ENCODE results near the gene SEMA4G. TPM values are rescaled to one million over a fixed set of nuclear protein-coding genes. Genes with fewer than 3 reads are reported as not detected.

Gene SEMA4G
- total and polyA plus RNA-seq, 2 of the 13 experiments (the other 11 are each of a cell fraction or from before 2014, with no cell fraction given): 46.2 to 207 TPM

DNA sequence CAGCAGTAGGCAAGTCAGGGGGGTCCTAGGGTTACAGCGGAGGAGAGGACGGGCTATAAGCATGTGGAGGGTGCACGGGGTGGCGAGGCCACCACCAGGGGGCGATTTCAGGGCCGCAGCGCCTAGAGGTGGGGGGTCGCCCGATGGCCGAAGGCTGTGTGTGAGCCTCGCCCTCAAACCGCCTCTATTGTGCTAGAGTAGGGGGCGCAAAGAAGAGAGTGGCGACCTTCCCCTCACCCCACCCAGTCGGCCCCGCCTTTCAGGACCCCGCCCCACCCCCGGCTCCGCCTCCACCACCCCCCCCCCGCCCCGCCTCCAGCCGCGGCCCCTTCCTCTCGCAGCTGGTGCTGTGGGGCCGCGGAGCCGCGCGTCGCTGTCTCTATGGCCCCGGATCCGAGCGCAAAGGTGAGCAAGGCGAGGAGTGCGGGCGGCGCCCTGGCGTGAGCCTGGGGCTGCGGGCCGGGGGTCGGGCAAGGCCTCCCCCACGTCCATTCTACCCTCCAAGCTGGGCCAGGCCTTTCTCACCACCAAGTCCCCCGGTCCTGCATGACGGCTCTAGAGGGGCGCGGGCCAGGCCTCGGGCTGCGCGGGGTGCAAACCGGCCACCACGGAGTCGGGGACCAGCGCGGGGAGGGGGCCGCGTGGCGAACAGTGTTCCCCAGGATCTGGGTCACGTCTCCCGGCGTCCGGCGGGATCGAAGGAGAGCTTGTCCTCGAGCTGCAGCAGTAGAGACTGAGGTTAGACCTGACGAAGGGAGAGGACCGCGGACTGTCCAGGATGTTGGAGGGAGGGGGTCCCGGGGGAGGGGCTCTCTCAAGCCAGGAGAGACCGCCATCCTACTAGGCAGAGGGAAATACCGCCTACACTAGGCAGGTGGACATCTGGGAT lies at the start of gene SEMA4G (continued):
- TF ChIP-seq, protein P1, sequence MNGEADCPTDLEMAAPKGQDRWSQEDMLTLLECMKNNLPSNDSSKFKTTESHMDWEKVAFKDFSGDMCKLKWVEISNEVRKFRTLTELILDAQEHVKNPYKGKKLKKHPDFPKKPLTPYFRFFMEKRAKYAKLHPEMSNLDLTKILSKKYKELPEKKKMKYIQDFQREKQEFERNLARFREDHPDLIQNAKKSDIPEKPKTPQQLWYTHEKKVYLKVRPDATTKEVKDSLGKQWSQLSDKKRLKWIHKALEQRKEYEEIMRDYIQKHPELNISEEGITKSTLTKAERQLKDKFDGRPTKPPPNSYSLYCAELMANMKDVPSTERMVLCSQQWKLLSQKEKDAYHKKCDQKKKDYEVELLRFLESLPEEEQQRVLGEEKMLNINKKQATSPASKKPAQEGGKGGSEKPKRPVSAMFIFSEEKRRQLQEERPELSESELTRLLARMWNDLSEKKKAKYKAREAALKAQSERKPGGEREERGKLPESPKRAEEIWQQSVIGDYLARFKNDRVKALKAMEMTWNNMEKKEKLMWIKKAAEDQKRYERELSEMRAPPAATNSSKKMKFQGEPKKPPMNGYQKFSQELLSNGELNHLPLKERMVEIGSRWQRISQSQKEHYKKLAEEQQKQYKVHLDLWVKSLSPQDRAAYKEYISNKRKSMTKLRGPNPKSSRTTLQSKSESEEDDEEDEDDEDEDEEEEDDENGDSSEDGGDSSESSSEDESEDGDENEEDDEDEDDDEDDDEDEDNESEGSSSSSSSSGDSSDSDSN (CRISPR knock-in tag; IDR thresholded peaks at IDR 0.05): peak; percentile 68
- peak; percentile 24; the same call in 1 of the 2 replicates for TF ChIP-seq BHLHE40 (IDR thresholded peaks at IDR 0.05; ENCODE audit: low read length)
- TF ChIP-seq IKZF4 (CRISPR knock-in tag; IDR thresholded peaks at IDR 0.05; ENCODE audit: borderline replicate concordance, low read depth, not compliant biosample characterization): no peak
- no peak for TF ChIP-seq ZNF354B (CRISPR knock-in tag; IDR thresholded peaks at IDR 0.05)
- peak; percentile 78 for TF ChIP-seq ZFX (CRISPR knock-in tag; IDR thresholded peaks at IDR 0.05; ENCODE audit: low read depth)
- no peak for TF ChIP-seq ARNT (IDR thresholded peaks at IDR 0.05)
- no peak for TF ChIP-seq JUN (CRISPR knock-in tag; IDR thresholded peaks at IDR 0.05)
- TF ChIP-seq, protein P2, sequence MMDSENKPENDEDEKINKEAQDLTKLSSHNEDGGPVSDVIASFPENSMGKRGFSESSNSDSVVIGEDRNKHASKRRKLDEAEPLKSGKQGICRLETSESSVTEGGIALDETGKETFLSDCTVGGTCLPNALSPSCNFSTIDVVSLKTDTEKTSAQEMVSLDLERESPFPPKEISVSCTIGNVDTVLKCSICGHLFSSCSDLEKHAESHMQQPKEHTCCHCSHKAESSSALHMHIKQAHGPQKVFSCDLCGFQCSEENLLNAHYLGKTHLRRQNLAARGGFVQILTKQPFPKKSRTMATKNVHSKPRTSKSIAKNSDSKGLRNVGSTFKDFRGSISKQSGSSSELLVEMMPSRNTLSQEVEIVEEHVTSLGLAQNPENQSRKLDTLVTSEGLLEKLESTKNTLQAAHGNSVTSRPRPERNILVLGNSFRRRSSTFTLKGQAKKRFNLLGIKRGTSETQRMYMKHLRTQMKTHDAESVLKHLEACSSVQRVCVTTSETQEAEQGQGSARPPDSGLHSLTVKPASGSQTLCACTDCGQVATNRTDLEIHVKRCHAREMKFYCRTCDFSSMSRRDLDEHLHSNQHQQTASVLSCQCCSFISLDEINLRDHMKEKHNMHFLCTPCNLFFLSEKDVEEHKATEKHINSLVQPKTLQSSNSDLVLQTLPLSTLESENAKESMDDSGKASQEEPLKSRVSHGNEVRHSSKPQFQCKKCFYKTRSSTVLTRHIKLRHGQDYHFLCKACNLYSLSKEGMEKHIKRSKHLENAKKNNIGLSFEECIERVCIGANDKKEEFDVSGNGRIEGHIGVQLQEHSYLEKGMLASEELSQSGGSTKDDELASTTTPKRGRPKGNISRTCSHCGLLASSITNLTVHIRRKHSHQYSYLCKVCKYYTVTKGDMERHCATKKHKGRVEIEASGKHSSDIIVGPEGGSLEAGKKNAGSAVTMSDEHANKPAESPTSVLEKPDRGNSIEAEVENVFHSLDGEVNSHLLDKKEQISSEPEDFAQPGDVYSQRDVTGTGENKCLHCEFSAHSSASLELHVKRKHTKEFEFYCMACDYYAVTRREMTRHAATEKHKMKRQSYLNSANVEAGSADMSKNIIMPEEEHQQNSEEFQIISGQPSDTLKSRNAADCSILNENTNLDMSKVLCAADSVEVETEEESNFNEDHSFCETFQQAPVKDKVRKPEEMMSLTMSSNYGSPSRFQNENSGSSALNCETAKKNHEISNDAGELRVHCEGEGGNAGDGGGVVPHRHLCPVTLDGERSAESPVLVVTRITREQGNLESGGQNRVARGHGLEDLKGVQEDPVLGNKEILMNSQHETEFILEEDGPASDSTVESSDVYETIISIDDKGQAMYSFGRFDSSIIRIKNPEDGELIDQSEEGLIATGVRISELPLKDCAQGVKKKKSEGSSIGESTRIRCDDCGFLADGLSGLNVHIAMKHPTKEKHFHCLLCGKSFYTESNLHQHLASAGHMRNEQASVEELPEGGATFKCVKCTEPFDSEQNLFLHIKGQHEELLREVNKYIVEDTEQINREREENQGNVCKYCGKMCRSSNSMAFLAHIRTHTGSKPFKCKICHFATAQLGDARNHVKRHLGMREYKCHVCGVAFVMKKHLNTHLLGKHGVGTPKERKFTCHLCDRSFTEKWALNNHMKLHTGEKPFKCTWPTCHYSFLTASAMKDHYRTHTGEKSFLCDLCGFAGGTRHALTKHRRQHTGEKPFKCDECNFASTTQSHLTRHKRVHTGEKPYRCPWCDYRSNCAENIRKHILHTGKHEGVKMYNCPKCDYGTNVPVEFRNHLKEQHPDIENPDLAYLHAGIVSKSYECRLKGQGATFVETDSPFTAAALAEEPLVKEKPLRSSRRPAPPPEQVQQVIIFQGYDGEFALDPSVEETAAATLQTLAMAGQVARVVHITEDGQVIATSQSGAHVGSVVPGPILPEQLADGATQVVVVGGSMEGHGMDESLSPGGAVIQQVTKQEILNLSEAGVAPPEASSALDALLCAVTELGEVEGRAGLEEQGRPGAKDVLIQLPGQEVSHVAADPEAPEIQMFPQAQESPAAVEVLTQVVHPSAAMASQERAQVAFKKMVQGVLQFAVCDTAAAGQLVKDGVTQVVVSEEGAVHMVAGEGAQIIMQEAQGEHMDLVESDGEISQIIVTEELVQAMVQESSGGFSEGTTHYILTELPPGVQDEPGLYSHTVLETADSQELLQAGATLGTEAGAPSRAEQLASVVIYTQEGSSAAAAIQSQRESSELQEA (CRISPR knock-in tag; IDR thresholded peaks at IDR 0.05; ENCODE audit: not compliant biosample characterization): peak; percentile 48
- no peak for TF ChIP-seq TCF12 (IDR thresholded peaks at IDR 0.05)
- TF ChIP-seq TCF12 (CRISPR knock-in tag; IDR thresholded peaks at IDR 0.05): peak; percentile 69
- TF ChIP-seq MEIS1 (CRISPR knock-in tag; IDR thresholded peaks at IDR 0.05; ENCODE audit: borderline replicate concordance): no peak
- TF ChIP-seq, protein P3, sequence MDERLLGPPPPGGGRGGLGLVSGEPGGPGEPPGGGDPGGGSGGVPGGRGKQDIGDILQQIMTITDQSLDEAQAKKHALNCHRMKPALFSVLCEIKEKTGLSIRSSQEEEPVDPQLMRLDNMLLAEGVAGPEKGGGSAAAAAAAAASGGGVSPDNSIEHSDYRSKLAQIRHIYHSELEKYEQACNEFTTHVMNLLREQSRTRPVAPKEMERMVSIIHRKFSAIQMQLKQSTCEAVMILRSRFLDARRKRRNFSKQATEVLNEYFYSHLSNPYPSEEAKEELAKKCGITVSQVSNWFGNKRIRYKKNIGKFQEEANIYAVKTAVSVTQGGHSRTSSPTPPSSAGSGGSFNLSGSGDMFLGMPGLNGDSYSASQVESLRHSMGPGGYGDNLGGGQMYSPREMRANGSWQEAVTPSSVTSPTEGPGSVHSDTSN (CRISPR knock-in tag; IDR thresholded peaks at IDR 0.05): no peak
- TF ChIP-seq FOXK2 (IDR thresholded peaks at IDR 0.05): no peak
- no peak for TF ChIP-seq ZNF136 (CRISPR knock-in tag; IDR thresholded peaks at IDR 0.05; ENCODE audit: low read depth)
- peak; percentile 83 for TF ChIP-seq TOPORS (CRISPR knock-in tag; IDR thresholded peaks at IDR 0.05)
- no peak for TF ChIP-seq CBX2 (IDR thresholded peaks at IDR 0.05; ENCODE audit: low read depth, low read length)
- TF ChIP-seq CBX2 (CRISPR knock-in tag; IDR thresholded peaks at IDR 0.05; ENCODE audit: low read depth): no peak
- no peak for TF ChIP-seq RFX5 (IDR thresholded peaks at IDR 0.05; ENCODE audit: low read depth, low read length)
